Omental fat pad (tissue), 4 donors: Measurements from ENCODE around the gene GLI3. TPM values are rescaled to one million over a fixed set of nuclear protein-coding genes. Genes with fewer than 3 reads are reported as not detected.

ENCODE experiments used
- ATAC-seq: fragments of 150-250 bp; one replicate; pipeline ENCODE4 v1.9.1; 2016; ENCODE audit warnings: mild to moderate bottlenecking, moderate library complexity; ENCODE audit not compliant: low FRiP score
- DNase-seq: peaks from one replicate; pipeline ENCODE4 v3.0.0-alpha.2; 2019; ENCODE audit warnings: low spot score
- total RNA-seq, 4 donors: library from RNA; depleted of rRNA; stranded (reverse); fragments of >200 nt; gene quantifications; one replicate each; pipeline ENCODE4 v1.1.0, GENCODE V29; 2016
- TF ChIP-seq, protein P1 (sequence below), 3 donors: fragments of 450-650 bp; IDR thresholded peaks; one replicate each; pipeline ENCODE4 v1.5.1; 2016 to 2017; ENCODE audit warnings: antibody characterized with exemption in 3 of 3, mild to moderate bottlenecking in 3 of 3, moderate library complexity in 2 of 3

GLI3 gene
- total RNA-seq, 4 donors from 2014 or later = 10.0 to 19.2 (median 14.6) TPM

DNA sequence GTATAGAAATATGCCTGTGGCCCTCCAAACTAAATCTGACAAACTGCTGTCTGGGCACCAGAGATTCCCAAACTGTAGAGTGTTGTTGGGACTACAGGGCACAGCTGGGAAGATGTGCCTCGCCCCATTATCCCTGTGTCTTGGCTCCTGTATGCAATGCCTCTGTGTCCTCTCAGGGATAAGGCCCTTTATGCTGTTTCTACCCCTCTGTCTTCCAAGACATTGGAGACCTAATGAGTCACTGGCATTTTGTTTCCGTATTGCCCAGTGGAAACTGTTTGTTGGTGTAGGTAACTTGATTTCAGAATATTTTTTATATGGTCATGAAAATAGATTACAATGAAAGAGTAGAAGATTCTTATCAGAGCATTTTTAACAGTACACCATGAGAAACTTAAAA is 183.2 kb downstream of the GLI3 start:
- TF ChIP-seq, protein P1, sequence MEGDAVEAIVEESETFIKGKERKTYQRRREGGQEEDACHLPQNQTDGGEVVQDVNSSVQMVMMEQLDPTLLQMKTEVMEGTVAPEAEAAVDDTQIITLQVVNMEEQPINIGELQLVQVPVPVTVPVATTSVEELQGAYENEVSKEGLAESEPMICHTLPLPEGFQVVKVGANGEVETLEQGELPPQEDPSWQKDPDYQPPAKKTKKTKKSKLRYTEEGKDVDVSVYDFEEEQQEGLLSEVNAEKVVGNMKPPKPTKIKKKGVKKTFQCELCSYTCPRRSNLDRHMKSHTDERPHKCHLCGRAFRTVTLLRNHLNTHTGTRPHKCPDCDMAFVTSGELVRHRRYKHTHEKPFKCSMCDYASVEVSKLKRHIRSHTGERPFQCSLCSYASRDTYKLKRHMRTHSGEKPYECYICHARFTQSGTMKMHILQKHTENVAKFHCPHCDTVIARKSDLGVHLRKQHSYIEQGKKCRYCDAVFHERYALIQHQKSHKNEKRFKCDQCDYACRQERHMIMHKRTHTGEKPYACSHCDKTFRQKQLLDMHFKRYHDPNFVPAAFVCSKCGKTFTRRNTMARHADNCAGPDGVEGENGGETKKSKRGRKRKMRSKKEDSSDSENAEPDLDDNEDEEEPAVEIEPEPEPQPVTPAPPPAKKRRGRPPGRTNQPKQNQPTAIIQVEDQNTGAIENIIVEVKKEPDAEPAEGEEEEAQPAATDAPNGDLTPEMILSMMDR (IDR thresholded peaks at IDR 0.05) = no peak
- DNase-seq (no peak), ATAC-seq (no peak)

DNA sequence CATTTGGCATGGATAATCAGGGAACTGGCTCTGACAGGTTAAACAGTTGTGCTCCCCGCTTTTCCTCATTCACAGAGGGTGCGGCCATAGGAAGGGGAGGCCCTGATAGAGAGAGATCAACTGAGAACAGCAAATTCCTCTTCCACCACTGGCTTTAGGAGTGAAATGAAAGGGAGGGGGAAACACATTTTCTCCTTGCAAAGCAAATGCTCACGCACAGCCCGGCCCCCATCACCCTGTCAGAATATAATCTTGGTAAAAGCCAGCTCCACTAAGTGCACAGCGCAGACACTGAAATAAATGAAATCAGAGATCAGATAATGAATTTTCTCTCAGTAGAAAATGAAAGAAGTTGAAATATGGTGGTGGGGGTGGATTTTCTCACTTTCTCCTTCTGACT is 187.2 kb downstream of the GLI3 start:
- ATAC-seq (no peak), DNase-seq (no peak)
- TF ChIP-seq, protein P1 (IDR thresholded peaks at IDR 0.05) = no peak

DNA sequence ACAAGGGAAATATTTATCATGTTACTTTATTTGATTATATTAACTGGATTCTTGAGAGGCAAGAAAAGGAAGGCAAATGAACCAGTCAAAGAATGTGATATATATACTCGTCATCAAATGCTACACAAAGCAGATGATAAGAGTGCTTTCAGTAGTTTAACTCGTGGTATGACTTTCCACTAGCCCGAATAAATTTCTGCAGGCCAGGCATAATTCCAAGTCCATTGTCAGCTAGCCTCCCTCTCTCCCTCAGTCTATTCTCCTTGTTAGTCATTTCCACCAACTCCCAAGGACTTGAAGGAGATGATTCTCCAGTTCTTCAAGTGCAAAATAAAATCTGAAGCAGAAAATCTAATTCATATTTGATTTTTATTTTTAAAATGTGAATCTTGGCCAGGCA is 190.5 kb downstream of the GLI3 start:
- TF ChIP-seq, protein P1 (IDR thresholded peaks at IDR 0.05) = no peak
- DNase-seq = no peak

DNA sequence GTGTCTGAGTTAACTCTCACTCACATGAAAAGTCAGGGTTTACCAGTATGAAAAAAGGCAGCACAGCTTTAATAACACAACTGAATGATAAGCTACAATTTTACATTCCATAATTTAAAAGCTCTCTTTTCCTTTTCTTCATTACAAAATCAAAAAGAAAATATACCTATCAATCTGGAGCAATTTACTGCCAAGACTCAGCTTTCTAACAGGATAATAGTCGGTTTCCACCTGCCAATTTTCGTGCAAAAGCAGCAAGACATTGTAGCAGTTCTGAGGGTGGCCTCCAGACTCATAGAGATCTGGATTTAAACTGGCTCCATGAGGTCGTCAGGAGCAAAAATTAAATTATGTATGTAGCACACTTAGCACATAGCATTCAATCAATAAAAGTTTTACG is 191.0 kb downstream of the GLI3 start:
- DNase-seq (no peak), ATAC-seq (no peak)
- TF ChIP-seq, protein P1 (IDR thresholded peaks at IDR 0.05) = no peak

More for the DNA sequence above, 190.5 kb downstream of the GLI3 start:
- ATAC-seq = no peak

DNA sequence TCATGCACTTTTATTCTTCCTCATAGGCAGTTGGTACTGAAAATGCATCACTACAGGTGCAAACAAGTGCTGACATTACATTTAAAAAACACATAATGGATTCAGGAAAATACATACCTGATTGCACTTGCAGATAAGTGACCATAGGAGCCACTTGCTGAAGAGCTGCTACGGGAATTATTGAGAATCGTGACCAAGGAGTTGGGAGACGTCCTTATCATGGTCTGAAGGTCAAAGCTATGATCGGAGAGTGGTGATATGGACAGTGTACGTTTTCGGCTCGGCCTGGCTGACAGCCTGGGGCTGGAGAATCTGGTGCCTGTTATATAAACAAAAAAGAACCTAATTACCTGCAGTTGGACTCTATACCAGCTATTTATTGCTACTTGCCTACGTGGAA is 197.1 kb downstream of the GLI3 start:
- TF ChIP-seq, protein P1 (IDR thresholded peaks at IDR 0.05) = no peak
- peak; percentile 32 for ATAC-seq

DNA sequence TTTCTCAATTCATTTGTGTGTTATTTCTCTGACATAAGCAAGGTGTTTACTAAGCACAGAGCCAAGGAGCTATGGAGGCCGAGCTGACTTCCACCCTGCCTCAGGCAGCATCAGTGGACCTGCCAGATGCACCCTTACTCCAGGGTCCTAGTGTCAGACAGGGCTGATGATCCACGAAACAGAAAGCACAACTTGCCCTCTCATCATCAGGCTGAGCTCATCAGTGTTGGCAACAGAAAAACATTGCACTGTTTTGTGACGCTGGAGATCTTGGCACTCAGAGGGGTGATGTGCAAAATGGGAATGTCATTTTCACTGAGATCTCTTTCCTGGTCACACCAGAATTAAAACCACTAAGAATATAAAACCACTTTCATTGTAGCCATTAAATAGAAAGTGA is 201.8 kb downstream of the GLI3 start:
- no peak for DNase-seq
- TF ChIP-seq, protein P1 (IDR thresholded peaks at IDR 0.05) = no peak
- ATAC-seq = no peak

More for the DNA sequence above, 197.1 kb downstream of the GLI3 start:
- no peak for DNase-seq

DNA sequence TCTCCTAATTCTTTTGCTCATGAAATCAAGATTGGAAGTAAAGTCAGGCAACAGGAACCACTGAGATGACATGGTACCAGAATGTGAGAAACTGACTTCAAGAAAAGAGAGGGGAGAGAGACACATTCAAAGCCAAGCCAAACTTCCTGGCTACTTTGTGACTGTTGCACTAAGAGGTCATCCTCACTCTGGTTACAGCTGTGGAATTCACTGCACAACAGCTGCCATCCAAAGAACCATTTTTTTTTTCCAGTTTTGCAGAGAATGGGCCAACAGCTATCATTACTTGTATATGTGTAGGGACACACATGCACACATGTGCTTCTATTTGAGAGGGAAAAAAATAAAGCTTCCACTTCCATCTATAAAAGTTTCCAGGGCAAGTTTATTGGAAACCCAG is 203.5 kb downstream of the GLI3 start:
- ATAC-seq = no peak
- TF ChIP-seq, protein P1 (IDR thresholded peaks at IDR 0.05) = no peak

More for the DNA sequence above, 203.5 kb downstream of the GLI3 start:
- no peak for DNase-seq
